Measurements from ENCODE around the gene CA5B.
"Not testable (repeated sequence)": the region's sequence is repeated elsewhere in the genome, so short reads cannot be mapped to it uniquely, and the experiment has no call there.

Gene CA5B

DNA sequence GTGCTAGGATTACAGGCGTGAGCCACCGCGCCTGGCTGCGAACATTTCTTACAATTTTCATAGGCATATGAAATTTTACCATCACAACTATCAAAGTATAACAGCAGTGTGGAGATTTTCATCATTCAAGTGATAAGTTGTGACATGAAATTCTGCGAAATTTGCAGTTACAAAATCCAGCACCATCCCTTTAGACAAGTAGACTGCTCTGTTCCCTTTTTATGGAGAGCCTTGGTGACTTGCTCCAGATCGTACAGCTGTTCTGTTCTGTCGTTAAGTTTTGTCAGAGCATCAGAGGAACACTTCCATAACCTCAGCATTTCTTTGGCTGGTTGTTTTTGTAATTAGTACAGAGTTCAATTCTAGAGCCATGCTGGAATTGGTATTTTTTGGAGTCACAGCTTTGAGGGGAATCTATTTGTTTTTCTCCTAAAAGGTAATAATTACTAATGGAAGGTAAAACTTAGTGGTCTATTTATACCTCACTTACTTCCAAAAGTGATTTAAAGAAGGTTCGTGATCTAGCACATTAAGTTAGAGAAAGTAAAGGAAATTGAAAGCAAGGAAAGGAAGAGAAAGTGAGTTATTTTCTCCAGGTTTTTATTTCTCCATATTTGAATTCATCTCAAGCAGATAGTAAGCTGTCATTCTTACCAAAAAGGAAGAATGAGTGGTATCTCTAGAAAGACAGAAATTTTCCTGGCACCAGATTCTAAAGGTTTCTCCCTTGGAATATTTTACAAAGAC, 74.3 kb downstream of the CA5B start:
- DNase-seq (ENCODE audit: low read depth in 2 of 3, low spot score in 1 of 3) = no peak

DNA sequence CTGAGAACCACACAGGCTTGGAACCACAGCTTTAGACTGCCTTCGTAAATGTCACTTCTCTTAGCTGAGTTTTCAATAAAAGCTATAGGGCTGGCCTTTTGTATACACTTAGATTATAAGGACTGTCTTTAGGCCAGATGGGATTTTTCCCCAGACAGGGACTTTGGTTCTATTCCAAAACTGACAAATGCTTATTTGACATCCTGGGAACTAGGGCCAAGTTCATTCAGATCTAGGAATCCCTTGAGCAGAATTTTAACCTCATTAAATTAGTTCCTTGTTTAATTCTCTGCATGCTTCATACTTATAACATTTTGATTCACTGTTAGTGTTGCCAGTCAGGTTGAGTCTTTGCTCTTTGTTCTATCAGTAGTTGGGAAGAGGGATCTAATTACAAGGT, 75.3 kb downstream of the CA5B start:
- DNase-seq (ENCODE audit: low read depth in 2 of 3, low spot score in 1 of 3) = no peak

DNA sequence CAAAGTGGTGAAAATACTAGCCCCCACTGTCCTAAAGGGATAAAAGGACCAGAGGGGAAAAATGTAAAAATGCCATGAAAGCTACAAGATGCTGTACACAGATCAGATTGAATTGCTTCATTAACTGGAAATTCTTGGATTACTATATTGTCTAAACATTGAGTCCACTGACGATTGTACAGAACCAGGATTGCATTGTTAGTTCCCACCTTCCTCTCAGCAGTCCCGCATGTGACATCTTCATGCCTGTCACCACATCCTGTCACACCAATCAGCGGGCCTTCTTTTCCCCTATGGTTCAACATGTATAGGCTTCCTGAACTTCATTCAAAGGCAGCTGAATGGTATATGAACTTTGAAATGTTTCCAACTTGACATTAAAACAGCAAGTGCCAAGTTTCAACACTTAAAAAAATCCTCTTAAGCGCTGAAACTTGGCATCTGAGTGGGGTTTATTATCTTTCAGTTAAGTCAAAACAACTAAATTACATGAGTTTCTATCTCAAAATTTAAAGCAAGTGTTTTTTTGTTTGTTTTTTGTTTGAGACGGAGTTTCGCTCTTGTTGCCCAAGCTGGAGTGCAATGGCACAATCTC, 76.8 kb downstream of the CA5B start:
- no peak for DNase-seq (ENCODE audit: low read depth in 2 of 3, low spot score in 1 of 3)

DNA sequence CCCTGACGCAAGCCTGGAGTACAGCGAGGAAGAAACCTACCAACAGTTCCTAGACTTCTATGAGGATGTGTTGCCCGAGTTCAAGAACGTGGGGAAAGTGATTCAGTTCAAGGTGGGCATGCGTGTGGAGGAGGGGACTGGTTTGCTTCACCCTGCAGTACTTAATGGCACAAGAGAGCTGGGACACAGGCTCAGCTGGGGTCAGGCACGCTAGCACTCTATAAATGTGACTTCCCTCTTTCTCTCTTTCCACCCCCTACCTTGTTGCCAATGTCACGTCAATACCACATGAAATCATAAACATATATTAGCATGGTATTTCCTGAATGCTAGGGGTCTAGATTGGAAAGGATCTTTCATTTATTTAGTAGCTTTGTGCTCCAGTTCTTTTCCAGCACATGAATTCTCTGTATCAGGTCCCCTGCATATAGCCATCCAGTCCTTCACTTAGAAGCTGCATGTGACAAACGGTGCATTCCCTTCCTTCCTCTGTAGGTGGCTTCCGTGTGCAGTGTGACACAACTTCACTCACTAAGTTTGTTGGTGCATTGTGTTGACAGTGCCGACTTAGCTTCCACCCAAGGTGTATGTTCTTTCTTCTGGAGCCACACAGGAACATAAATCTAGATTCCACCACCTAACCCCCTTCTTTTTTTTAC, 77.8 kb downstream of the CA5B start:
- DNase-seq (ENCODE audit: low read depth in 2 of 3, low spot score in 1 of 3) = peak in 2 of 3 donors; percentile 1 to 9

DNA sequence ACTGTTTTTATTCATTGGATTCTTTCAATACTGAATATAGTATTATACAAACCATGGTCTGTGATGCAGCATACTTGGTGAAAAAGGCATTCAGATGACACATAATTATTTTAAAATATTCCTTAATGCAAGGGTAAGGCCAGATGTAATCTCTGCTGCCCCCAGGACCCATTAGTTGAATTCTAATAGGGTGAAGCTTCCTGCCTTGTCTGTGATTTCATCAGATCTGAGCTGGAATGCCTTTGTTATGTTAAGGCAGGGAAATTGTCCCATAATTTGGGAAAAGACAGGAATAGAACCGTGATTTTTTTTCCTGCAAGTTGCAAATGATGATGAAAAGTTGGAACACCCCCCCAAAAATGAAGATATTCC, 78.4 kb downstream of the CA5B start:
- no peak for DNase-seq (ENCODE audit: low read depth in 2 of 3, low spot score in 1 of 3)

DNA sequence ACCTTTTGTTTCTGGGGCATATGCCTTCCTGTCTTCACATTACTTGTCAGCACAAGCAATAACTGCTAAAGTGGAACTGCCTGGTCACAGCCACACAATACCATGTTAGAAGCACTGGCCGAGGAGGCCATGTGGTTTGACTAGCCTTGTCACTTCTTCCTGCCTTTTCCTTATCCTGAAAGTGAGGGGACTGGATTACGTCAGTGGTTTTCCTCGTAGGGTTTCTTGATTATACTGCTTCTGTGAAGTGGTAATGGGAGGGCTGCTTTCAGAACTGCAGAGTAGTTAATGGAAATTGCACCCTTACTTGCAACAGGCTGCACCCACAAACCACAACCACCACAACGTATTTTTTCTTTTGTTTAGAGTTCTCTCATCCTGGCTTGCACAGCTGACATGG, 78.8 kb downstream of the CA5B start:
- peak; percentile 5 to 44 (median 10) for DNase-seq (ENCODE audit: low read depth in 2 of 3, low spot score in 1 of 3)

DNA sequence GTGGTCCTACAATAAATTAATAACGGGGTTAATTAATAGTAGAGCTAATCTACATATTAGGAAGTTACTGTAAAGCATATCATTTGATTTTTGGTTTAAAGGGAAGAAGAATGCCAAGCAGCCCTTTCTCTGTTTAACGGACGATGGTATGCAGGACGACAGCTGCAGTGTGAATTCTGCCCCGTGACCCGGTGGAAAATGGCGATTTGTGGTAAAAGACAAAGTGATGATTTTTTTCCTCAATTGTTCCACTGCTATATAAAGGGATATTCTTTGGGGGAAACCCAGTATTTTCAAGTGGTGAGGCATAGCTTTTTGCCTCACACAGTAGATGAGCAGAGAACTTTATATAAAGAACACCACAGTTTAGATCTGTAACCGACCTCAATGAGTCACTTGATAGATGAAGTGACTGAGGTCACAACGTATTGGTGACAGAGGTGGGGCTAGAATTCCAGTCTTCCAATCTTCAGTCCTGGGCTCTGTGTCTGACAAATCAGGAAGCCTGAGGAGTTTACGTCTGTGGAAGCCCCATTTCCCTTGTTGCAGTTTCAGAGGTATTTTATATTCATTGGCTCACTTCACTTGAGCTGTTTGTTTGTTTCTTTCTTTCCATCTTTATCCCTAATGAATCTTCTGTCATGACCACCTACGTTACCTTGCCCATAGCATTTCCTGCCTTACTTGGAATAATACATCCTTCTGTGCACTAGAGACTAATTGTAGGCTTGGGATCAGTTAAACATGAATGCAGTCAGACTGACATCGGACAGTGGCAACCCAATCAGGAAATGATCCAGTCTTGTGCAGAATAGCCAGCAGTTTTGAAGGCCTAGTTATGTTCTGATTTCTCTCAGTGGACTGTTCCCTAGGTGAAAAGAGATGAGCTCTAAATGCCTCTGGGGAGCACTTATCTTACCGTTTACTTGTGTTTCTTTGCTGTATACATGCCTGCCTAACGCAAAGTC, 82.3 kb downstream of the CA5B start:
- DNase-seq (ENCODE audit: low read depth in 2 of 3, low spot score in 1 of 3) = no peak

DNA sequence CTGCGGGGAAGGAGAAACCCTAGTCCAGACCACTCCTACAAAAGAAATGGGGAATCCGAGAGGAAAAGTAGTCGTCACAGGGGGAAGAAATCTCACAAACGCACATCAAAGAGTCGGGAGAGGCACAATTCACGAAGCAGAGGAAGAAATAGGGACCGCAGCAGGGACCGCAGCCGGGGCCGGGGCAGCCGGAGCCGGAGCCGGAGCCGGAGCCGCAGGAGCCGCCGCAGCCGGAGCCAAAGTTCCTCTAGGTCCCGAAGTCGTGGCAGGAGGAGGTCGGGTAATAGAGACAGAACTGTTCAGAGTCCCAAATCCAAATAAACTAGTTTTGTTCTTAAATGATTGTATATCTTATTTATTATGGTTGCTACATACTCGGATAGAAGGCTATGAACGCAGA, 84.9 kb downstream of the CA5B start:
- DNase-seq (ENCODE audit: low read depth in 2 of 3, low spot score in 1 of 3) = no peak

DNA sequence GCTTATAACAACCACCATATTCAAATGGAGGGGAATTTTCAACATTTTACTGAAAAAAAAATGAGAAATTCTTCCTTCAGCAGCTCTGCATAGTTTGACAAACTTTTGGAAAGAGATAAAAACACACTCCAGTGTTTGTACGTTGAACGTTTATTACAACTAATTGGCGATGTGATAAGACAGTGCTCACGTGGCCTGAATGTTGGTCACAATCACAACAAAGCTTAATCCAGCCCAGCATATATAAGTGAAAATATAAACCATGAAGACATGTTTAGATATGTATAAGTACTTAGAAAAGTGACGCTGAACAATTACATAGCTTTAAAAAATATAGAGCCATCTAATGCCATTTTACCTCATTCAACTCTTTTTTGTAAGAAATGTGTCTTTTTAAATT, 87.9 kb downstream of the CA5B start:
- no peak for DNase-seq (ENCODE audit: low read depth in 2 of 3, low spot score in 1 of 3)

DNA sequence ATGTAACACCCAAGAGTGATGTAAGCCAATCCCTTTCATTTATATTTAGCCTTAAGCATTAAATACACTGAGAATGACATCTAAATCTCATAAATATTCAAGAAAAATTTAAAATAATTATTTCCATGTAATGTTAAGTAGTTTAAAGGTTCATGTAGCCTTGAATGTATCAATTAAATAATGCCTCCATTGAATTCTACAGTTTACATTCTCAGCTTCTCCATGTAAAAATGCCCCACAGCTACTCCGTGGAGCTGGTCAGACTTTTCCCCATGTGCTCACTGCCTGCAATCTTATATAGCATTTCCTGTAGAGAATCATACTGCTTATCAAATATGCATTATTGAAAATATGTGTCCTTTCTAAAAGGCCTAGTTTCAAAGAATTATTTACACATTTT, 91.1 kb downstream of the CA5B start:
- DNase-seq (ENCODE audit: low read depth in 2 of 3, low spot score in 1 of 3) = no peak

DNA sequence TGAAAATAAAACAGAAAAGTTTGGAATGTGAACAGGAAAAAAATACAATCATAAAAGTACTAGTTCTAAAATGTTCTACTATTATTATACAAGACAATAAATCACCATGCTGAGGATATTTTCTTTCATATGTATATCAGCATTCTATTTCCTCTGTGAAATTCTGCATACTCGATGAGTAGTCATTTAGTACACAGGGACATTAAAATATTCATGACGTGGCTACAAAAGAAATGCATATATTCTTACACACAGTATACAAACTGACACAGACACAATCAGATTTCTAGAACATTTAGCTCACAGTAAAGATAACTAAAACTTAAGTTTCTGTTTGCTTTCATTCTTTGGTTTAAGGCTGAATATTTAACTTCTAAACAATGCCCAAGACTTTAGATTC, 93.3 kb downstream of the CA5B start:
- not testable (repeated sequence) for DNase-seq (ENCODE audit: low read depth in 2 of 3, low spot score in 1 of 3)

DNA sequence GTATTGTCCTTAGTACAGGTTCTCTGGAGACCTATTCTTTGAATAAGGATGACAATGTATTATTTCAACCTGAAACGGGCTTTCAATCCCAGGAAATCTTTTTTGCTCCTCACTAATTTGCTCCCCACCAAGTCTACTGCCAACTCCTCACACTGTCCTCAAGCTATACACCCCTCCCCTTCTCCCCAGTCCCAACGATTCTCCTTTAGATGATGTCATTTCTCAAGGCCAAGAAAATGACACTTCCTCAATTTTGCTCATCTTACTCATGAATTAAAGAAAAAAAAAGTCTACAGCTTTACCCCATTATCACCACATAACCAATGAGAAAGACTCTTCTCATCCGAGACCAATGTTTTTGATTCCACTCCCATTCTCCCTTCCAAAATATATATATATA, 96.0 kb downstream of the CA5B start:
- DNase-seq (ENCODE audit: low read depth in 2 of 3, low spot score in 1 of 3) = no peak

DNA sequence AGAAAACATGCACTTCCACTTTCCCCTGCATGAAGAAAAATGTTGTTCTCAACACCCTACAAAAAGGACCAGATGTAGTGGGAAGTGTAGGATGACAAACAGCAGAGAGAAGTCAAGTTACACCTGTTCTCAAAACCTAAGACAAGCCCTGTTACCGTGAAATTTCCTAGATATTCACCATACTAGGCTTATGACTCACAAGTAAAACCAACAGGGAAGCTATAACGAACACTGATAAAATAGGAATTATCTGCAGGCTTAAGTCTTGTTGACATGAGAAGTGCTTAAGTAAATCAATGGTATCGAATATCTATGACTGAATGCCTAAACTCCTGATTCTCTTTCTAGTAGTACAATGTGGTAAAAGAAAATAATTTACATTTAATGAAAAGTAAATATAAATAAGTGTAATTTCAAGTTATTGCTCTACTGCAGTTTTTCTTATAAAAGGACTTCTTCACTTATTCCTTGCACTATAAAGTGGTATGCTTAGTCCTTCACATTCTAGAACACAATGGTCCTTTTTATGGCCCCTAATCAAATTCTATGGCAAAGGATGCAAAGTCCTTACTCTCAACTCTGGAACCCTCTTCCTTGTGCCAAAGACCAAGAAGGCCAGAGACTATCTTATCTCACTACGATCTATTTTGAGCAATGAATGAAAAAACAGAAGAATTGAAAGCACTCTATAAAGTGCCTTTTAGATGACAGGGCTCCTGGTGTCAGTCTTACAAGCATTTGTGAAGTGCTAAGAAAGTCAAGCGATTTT, 96.9 kb downstream of the CA5B start:
- DNase-seq (ENCODE audit: low read depth in 2 of 3, low spot score in 1 of 3) = no peak
